Effector CD4-positive, alpha-beta T cell (primary cell): ENCODE data around the gene OXSR1.
A peak's percentile ranks its signal among the peaks of the same experiment; 100 is the strongest.

Source experiments
- DNase-seq: peaks from one replicate; pipeline ENCODE4 v3.0.0-alpha.2; 2020
- total RNA-seq: gene quantifications from one replicate; lab custom pipeline; 2026; lab: John Stamatoyannopoulos, UW

The OXSR1 gene
- total RNA-seq: 96.6 reads per million, percentile 82 among the genes with 10 or more reads in this experiment

DNA sequence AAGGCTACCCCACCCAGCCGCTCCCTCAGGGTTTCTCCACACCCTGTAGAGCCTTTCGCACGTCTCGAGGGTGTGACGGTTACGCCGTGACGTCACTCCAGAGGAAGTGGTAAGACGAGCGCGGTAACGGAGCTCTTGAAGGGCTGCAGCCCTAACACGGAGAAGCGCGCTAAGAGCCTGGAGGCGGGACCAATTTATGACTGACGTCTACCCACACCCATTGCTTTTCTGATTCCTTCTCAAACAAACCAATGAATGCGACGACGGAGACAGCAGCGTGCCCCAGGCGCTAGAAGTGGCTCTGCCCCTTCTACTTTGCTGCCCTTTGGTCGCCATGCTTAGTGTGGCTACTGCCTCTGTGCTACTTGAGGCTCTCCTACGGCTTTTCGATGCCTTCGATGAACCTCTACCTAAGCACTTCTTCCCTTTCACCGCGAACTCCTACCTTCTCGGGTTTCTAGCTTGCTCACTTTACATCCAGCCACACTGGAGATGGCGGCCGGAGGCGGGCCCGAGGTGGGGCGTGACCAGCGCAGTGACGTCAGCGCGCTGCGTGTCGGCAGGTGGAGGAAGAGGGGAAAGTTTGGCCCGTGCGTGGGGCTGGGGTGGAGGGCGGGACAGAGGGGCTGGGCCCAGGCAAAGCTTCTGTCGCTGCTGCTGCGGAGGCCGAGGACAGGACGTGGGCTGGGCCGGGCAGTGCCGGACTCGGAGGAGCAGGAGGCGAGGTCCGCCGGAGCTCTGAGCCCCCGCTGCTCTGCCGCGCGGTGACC lies at the start of gene OXSR1:
TSS of gene OXSR1 (plus strand) at position 586 of the 770 bp plus-strand sequence. CDS start 340 bp downstream, outside the sequence.
- peak; percentile 96 for DNase-seq

DNA sequence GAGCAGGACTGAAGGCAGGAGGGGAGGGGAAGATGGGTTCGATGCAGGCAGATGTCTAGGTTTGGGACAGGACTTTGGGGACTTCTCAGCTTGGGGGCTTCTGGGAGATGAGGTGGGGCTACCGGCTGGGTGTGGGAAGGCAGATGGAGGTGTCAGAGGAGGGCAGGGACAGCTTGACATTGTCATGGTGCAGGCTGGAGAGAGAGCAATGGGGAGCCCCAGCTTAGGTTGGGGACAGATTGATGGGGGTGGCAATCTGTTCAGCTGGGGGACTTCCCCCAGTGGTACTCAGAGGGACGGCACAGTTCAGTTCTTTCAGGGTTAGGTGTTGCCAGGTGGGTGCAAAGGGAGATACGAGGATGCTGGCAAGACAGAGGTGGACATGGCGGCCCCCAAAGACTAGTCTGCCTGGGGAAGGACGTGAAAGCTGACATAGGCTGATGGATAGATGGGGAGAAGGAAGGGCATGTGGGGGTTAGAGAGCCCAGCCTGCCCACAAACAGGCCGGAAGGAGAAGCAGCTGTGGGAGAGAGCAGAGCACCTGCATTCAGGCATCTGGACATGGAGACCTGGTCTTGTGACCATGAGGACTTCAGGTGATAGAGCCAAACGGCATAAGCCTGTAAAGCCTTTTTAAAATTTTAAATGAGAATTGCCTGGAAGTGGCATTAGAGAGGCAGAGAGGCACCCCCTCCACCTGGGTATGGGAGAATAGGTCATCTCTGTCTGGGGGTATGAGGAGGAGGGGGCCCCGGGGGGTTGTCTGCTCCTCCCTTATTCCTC lies 49.5 kb upstream of the OXSR1 start:
- no peak for DNase-seq

GRCh38 chr3:38116471-38117162 lies 48.7 kb upstream of the OXSR1 start:
- DNase-seq: no peak

DNA sequence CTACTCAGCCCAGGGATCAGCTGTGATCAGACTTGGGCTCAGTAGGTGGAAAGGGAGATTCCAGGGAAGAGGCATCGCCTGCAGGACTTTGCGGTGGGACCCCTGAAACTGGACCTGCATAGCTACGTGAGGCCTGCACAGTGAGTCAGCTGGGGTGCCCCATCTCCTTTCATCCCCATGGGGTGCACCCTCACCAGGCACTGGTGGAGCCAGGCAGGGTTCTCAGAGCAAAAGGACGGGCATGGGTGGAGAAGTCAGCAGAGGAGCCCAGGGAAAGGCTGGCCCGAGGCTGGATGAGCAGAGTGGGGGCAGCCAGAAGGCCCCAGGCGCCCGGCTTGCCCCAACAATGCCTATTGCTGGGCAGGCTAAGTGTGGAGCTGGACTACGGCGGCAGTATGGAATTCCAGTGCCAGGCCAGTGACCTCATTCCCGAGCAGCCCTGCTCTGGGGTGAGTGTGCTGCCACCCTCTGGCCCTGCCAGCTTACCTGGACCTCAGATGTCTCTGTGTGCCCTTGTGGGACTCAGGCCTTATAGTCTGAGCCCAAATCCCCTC lies 48.1 kb upstream of the OXSR1 start:
- DNase-seq: no peak

- DNase-seq: peak; percentile 60
Observed at GRCh38 chr3:38117748-38118420, 47.5 kb upstream of the OXSR1 start.

DNA sequence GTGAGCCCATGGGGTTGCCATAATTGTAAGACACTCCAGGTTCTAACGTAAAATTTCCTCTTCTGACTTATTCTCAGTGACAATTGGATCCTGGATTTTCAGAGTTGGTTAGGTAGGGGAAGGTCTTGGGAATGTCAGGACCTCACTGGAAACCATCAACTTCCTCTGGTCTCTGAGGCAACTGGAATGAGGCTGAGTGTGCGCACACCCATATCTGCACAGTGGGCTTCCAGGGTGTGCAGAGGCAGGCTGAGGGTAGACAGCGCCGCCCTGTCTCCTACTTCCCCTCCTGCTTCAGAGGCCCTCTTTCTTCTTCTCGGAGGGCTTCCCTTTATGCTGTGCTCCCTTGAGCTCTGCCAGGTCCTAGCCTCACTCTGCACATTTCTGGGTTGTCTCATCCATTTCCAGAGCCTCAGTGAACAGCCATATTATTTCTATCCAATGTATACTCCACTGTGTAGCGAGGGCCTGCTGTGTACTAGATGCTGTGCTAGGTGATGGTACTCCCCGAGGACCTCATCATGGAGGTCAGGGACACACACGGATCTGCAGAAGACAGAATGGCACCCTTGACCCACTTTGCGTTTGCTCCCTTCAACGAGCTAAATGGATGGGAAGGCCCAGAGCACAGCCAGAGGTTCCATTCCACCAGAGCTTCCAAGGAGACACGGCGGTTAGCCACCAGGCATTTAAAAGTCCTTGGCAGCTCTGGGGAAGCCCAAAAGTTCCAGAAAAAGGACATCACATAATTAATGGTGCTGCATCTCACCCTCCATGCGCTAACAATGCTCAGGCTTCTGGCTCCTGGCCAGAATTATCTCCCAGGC lies 46.7 kb upstream of the OXSR1 start:
- no peak for DNase-seq

GRCh38 chr3:38119248-38119544 lies 46.1 kb upstream of the OXSR1 start:
- DNase-seq: no peak

- no peak for DNase-seq
Observed at GRCh38 chr3:38119821-38120692, 45.3 kb upstream of the OXSR1 start.

DNA sequence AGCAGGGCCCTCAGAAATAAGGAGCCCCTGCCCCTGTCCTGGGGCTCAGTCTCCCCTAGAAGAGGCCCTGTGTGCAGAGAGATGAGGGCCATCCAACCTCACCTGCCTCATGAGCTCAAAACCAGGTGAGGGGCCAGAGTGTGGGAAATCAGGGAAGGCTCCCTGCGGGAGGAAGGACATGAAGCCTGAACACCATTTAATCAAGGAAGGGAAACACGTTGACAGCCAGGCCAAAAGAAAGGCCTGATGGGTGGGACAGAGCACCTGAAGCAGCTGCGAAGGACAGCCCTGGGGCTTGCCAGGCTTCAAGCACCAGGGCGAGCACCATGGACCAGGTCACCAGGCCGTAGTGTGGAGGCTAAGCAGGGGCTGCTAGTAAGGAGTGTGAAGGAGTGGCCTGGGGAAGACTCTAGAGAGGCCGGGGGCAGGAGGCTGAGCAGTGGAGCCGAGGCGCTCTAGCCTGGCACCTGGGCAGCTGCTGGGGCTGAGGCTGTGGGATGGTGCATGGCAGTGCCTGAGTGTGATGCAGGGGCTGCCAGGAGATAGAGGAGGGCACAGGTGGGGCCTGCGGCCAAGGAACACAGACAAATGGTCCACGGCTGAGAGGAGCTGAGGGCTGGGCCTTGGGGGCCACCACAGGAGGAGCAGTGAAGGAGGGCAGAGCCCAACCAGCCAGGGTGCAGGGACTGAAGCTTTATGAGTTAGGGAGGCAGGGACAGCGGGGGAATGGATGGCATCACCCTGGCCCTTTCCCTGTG lies 44.5 kb upstream of the OXSR1 start:
- no peak for DNase-seq

- DNase-seq: no peak
Observed at GRCh38 chr3:38121451-38121831, 43.9 kb upstream of the OXSR1 start.

DNA sequence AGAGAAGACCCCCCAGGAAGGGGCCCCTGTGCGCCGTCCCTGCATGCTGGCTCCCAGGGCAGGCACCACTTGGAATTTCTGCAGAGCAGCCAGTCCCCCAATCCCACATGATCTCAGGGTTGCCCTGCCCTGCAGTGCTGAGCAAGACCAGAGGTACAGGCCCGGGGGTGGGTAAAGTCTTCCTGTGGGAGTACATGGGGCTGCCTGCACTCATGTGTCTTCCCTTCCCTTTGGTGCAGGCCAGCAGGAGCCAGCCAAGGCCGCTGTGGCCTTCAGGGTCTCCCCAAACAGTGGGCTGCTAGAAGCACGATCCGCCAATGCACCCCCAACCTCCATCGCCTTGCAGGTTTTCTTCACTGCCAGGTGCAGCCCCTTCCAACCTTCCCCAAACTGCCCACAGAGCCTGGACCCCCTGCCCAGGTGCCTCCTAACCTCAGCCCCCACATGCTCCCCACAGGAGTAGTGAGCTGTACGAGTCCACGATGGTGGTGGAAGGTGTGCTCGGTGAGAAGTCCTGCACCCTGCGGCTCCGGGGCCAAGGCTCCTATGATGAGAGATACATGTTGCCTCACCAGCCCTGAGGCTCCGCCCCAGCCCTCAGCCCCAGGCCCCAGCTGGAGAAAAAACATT lies 43.4 kb upstream of the OXSR1 start:
- no peak for DNase-seq

- DNase-seq: no peak
Observed at GRCh38 chr3:38122712-38123290, 42.5 kb upstream of the OXSR1 start.

GRCh38 chr3:38124324-38125122 lies 40.8 kb upstream of the OXSR1 start:
- DNase-seq: no peak

DNA sequence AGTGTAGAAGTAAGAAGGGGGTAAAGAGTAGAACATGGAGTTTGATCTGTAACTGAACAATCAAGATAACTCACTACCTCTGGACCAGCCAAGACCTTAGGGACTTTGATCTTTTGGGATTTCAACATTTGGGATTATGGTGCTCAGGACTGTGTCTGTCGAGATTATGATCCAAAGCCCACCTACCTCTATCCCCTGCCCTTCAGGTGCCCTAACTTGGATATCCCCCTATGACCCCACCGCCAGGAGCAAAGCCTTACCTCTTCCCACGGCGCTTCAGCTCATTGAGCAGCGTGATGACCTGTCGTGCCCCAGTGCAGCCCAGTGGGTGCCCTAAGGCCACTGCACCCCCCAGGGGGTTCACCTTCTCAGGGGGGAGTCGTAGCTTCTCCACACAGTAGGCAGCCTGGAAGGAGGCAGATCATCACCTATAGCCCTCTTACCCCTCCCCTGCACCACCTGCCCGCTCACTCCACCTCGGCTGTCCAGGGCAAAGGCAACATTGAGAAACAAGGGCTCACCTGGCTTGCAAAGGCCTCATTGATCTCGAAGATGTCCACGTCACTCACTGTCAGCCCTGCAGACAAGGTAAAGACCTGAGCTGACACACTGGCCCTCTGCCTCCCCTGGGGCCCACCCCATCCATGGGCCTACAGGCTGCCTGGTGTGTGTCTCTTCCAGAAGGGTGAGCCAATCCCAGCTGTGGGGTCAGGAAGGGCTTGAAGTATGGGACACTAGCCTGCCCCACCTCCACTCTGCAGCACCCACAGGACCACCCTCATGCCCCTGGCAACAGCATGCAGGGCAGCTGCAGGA lies 39.8 kb upstream of the OXSR1 start:
- no peak for DNase-seq

- no peak for DNase-seq
Observed at GRCh38 chr3:38126121-38126892, 39.0 kb upstream of the OXSR1 start.

DNA sequence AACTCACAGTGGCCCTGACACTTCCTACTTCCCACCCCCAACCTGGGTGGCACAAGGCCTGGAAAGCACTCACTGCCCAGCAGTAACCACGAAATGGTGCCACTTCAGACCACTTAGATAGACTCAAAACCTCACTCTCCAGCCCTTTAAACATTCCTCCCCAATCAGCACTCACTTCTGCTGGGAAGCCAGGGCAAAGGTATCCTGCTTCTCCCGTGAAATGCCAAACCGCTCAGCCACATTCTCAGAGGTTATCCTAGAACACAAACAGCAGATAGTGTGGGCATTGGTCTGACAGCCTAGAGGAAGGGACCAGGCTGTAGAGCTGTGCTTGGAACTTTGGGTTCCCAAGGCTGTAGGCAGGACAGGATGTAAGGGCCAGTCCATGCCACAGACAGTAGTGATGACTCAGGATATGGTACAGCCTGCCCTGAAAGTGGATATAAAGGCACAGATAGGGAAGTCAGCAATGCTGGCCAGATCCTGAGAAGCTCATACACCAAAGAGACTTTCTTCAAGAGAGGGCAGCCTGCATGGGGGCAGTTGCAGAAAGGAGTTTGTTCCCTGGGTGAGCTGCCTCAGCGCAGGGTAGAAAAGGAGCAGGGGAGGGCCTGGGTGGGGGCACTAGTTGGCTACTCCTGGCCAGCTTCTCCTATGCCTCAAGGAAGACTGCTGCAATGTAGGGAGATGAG lies 37.6 kb upstream of the OXSR1 start:
- DNase-seq: no peak
